CD4-positive, alpha-beta T cell (primary cell): ENCODE measurements around the gene ALKBH3. TPM values are rescaled to one million over a fixed set of nuclear protein-coding genes. Genes with fewer than 3 reads are reported as not detected.

ENCODE experiments used
- ATAC-seq: fragments of 200-7000 bp; cut with Tn5 transposase; one replicate; pipeline ENCODE4 v1.10.0; 2022; ENCODE audit warnings: mild to moderate bottlenecking; ENCODE audit not compliant: poor library complexity
- CTCF ChIA-PET: fragments of 350-600 bp; sonication (Branson Sonifier 250); formaldehyde crosslinking; loops from one replicate; lab custom pipeline; 2021; ENCODE audit warnings: antibody characterized with exemption, inconsistent platforms; lab: Charles Lee
- POLR2A ChIA-PET: fragments of 350-600 bp; sonication (Branson Sonifier 250); formaldehyde crosslinking; loops from one replicate; lab custom pipeline; 2021; ENCODE audit warnings: antibody characterized with exemption, inconsistent platforms; lab: Charles Lee
- DNase-seq, 14 experiments: peaks; one replicate each; pipeline ENCODE4 v3.0.0-alpha.2; 2013 to 2020; ENCODE audit warnings: mixed read lengths in 2 of 14
- H3K27ac ChIP-seq, 2 donors: one replicate each; pipeline versions ENCODE4 v1.5.1 to v1.7.0; 2013; ENCODE audit warnings: low read length in 2 of 2, low read depth in 1 of 2, mild to moderate bottlenecking in 1 of 2
- H3K27me3 ChIP-seq, 2 experiments: 1 replicate in 1 of 2; 2 replicates in 1 of 2; pipeline versions ENCODE4 v1.6.1 to v1.7.0; 2013; ENCODE audit warnings: low read length in 2 of 2, control low read depth in 1 of 2, mild to moderate bottlenecking in 1 of 2, moderate library complexity in 1 of 2; ENCODE audit not compliant: insufficient read depth in 2 of 2, control insufficient read depth in 1 of 2
- H3K36me3 ChIP-seq: one replicate; pipeline ENCODE4 v1.6.1; 2013; ENCODE audit warnings: low read length, control low read depth; ENCODE audit not compliant: insufficient read depth
- H3K4me1 ChIP-seq: one replicate; pipeline ENCODE4 v1.6.1; 2013; ENCODE audit warnings: low read length, control low read depth; ENCODE audit not compliant: insufficient read depth
- H3K4me3 ChIP-seq: one replicate; pipeline ENCODE4 v1.5.1; 2013; ENCODE audit warnings: mild to moderate bottlenecking, low read length, moderate library complexity
- H3K9me3 ChIP-seq, 2 experiments: 1 replicate in 1 of 2; 2 replicates in 1 of 2; pipeline versions ENCODE4 v1.6.1 to v1.7.0; 2013; ENCODE audit warnings: low read length in 2 of 2, mild to moderate bottlenecking in 2 of 2, control low read depth in 1 of 2, moderate library complexity in 1 of 2; ENCODE audit not compliant: control insufficient read depth in 1 of 2, insufficient read depth in 1 of 2
- H3K27ac Mint-ChIP-seq: one replicate; pipeline ENCODE4 v1.8.0; 2020; ENCODE audit warnings: mixed read lengths
- H3K27me3 Mint-ChIP-seq: one replicate; pipeline ENCODE4 v1.8.0; 2021; ENCODE audit warnings: mixed read lengths
- H3K36me3 Mint-ChIP-seq: one replicate; pipeline ENCODE4 v1.8.0; 2021; ENCODE audit warnings: low read depth, mixed read lengths
- H3K4me1 Mint-ChIP-seq: one replicate; pipeline ENCODE4 v1.8.0; 2021; ENCODE audit warnings: low read depth, mixed read lengths
- H3K4me3 Mint-ChIP-seq: one replicate; pipeline ENCODE4 v1.8.0; 2020; ENCODE audit warnings: mild to moderate bottlenecking, mixed read lengths
- H3K9me3 Mint-ChIP-seq: one replicate; pipeline ENCODE4 v1.8.0; 2020; ENCODE audit warnings: mixed read lengths
- intact Hi-C, 2 experiments: fragments of 100-400 bp; cut with DNase I in 1 of 2; cut with micrococcal nuclease in 1 of 2; formaldehyde crosslinking; loops; one replicate each; pipeline versions ENCODE4 v1.15.1 to v1.9.0; 2023 to 2025; cut with DNase I, micrococcal nuclease
- total RNA-seq, 174 experiments: library from RNA in 2 of 174; stranded (reverse) in 2 of 174; gene quantifications; one replicate each; pipeline ENCODE4 v1.2.3 and lab custom pipeline; 2021 to 2026
- TF ChIP-seq, protein P1 (sequence below): fragments of 200-600 bp; IDR thresholded peaks from one replicate; pipeline ENCODE4 v1.8.0; 2022; ENCODE audit warnings: antibody characterized with exemption, mild to moderate bottlenecking

The ALKBH3 gene
- total RNA-seq, 2 experiments from 2014 or later: 16.7 to 17.2 TPM

GRCh38 chr11:43916621-43917020 is 36.0 kb downstream of the ALKBH3 start:
- H3K4me1 Mint-ChIP-seq: no peaks in the 10 kb centered on the region
- intact Hi-C loops: no loop called here
- TF ChIP-seq, protein P1, sequence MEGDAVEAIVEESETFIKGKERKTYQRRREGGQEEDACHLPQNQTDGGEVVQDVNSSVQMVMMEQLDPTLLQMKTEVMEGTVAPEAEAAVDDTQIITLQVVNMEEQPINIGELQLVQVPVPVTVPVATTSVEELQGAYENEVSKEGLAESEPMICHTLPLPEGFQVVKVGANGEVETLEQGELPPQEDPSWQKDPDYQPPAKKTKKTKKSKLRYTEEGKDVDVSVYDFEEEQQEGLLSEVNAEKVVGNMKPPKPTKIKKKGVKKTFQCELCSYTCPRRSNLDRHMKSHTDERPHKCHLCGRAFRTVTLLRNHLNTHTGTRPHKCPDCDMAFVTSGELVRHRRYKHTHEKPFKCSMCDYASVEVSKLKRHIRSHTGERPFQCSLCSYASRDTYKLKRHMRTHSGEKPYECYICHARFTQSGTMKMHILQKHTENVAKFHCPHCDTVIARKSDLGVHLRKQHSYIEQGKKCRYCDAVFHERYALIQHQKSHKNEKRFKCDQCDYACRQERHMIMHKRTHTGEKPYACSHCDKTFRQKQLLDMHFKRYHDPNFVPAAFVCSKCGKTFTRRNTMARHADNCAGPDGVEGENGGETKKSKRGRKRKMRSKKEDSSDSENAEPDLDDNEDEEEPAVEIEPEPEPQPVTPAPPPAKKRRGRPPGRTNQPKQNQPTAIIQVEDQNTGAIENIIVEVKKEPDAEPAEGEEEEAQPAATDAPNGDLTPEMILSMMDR: no peak
- no peak for DNase-seq
- no peaks in the 10 kb centered on the region for H3K9me3 Mint-ChIP-seq
- ATAC-seq: no peak
- H3K36me3 Mint-ChIP-seq: peaks cover 95% of the 10 kb centered on the region
- H3K4me3 Mint-ChIP-seq: no peak overlapping the region
- POLR2A ChIA-PET: no interaction called here
- H3K27me3 ChIP-seq: no peaks in the 10 kb centered on the region
- H3K27me3 Mint-ChIP-seq: no peaks in the 10 kb centered on the region
- H3K4me1 ChIP-seq: no peaks in the 10 kb centered on the region
- H3K9me3 ChIP-seq: no peaks in the 10 kb centered on the region
- no peak overlapping the region for H3K27ac Mint-ChIP-seq
- no peak overlapping the region for H3K27ac ChIP-seq
- CTCF ChIA-PET: no interaction called here
- no peak overlapping the region for H3K4me3 ChIP-seq
- H3K36me3 ChIP-seq: peaks cover 59% of the 10 kb centered on the region

DNA sequence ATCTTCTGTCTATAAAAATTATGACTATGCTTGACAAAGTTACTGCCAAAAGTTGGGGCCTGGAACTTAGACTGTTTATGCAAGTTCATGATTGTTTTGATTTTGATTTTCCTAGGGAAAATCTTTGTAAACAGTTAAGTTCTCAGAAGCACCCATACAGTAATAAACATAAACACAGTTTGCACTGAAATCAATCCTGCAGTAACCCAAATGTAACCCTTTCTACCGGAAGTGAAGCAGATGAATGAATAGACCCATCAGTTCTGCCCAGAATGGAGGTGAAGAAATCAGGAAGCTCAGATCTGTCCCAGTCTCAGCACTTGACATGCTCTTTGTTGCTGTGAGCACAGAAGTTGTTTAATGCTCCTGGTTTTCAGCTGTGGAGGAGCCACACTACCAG is 37.2 kb downstream of the ALKBH3 start:
- ATAC-seq (no peak), DNase-seq (no peak)
- H3K4me3 ChIP-seq: no peak overlapping the region
- Mint-ChIP-seq H3K4me1 (no peaks in the 10 kb centered on the region), H3K36me3 (peaks cover 88% of the 10 kb centered on the region), H3K4me3 (no peak overlapping the region), H3K27ac (no peak overlapping the region), H3K9me3 (no peaks in the 10 kb centered on the region), H3K27me3 (no peaks in the 10 kb centered on the region)
- H3K27ac ChIP-seq: no peak overlapping the region
- peaks cover 53% of the 10 kb centered on the region for H3K36me3 ChIP-seq
- no peaks in the 10 kb centered on the region for H3K4me1 ChIP-seq
- TF ChIP-seq, protein P1: no peak
- intact Hi-C loops: no loop called here
- no peaks in the 10 kb centered on the region for H3K9me3 ChIP-seq
- ChIA-PET CTCF (no interaction called here), POLR2A (no interaction called here)
- no peaks in the 10 kb centered on the region for H3K27me3 ChIP-seq

DNA sequence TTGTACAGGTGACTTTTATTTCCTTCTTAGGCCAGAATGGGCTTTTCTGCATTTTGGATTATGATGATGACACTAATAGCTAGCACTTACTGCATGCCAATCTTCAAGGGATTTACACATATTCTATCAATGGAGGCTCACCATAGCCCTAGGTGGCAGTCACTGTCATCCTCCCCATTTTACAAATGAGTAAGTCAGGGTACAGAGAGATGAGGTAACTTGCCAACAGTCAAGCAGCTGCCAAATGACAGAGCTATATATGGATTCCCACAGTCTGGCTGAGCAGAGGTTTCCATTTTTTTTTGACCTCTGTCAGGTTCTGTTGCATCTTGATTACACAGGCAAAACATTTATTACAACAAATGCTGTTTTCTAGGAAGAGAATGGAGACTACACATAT is 38.0 kb downstream of the ALKBH3 start:
- Histone ChIP-seq H3K4me1 (no peaks in the 10 kb centered on the region), H3K27ac (no peak overlapping the region), H3K36me3 (peaks cover 50% of the 10 kb centered on the region), H3K27me3 (no peaks in the 10 kb centered on the region), H3K9me3 (no peaks in the 10 kb centered on the region), H3K4me3 (no peak overlapping the region)
- no peak overlapping the region for H3K4me3 Mint-ChIP-seq
- TF ChIP-seq, protein P1: no peak
- ChIA-PET CTCF (no interaction called here), POLR2A (no interaction called here)
- no peaks in the 10 kb centered on the region for H3K9me3 Mint-ChIP-seq
- H3K27ac Mint-ChIP-seq: no peak overlapping the region
- DNase-seq: no peak
- intact Hi-C loops: no loop called here
- H3K4me1 Mint-ChIP-seq: no peaks in the 10 kb centered on the region
- ATAC-seq: no peak
- H3K27me3 Mint-ChIP-seq: no peaks in the 10 kb centered on the region
- peaks cover 80% of the 10 kb centered on the region for H3K36me3 Mint-ChIP-seq
